NCI-H748 (cell line): ENCODE measurements around the gene MYOM3.
A peak's percentile ranks its signal among the peaks of the same experiment; 100 is the strongest.
"Not testable (repeated sequence)": the region's sequence is repeated elsewhere in the genome, so short reads cannot be mapped to it uniquely, and the experiment has no call there.

Experiments
- DNase-seq: peaks from one replicate; lab custom pipeline; 2025; ENCODE audit not compliant: unreplicated experiment; lab: John Stamatoyannopoulos, UW

Gene MYOM3

GRCh38 chr1:24043345-24044032 lies 68.4 kb downstream of the MYOM3 start:
- DNase-seq = no peak

GRCh38 chr1:24042315-24042714 lies 69.6 kb downstream of the MYOM3 start:
- DNase-seq = no peak

- DNase-seq = no peak
These were observed 75.8 kb downstream of the MYOM3 start for GRCh38 chr1:24036088-24036487.

GRCh38 chr1:24032981-24033380 lies 79.0 kb downstream of the MYOM3 start:
- no peak for DNase-seq

GRCh38 chr1:24030976-24031516 lies 80.9 kb downstream of the MYOM3 start:
- not testable (repeated sequence) for DNase-seq

- peak; percentile 18 for DNase-seq
These were observed 84.0 kb downstream of the MYOM3 start for GRCh38 chr1:24027838-24028468.

GRCh38 chr1:24022581-24023361 lies 89.2 kb downstream of the MYOM3 start:
- DNase-seq = no peak

- peak; percentile 48 for DNase-seq
These were observed 90.3 kb downstream of the MYOM3 start for GRCh38 chr1:24021403-24022266.

GRCh38 chr1:24020470-24020869 lies 91.5 kb downstream of the MYOM3 start:
- DNase-seq = no peak

- DNase-seq = no peak
These were observed 91.9 kb downstream of the MYOM3 start for GRCh38 chr1:24020025-24020424.

- peak; percentile 15 for DNase-seq
These were observed 93.0 kb downstream of the MYOM3 start for GRCh38 chr1:24018611-24019580.

- no peak for DNase-seq
These were observed 96.4 kb downstream of the MYOM3 start for GRCh38 chr1:24015221-24016210.

- not testable (repeated sequence) for DNase-seq
These were observed 99.1 kb downstream of the MYOM3 start for GRCh38 chr1:24012878-24013277.

GRCh38 chr1:24010650-24011049 lies 101.3 kb downstream of the MYOM3 start:
- DNase-seq = no peak

GRCh38 chr1:24009406-24009805 lies 102.5 kb downstream of the MYOM3 start:
- no peak for DNase-seq

GRCh38 chr1:24008574-24009184 lies 103.3 kb downstream of the MYOM3 start:
- not testable (repeated sequence) for DNase-seq

GRCh38 chr1:24007079-24007478 lies 104.9 kb downstream of the MYOM3 start:
- DNase-seq = no peak
